T-helper 1 cell (primary cell): Measurements from ENCODE around the gene UTRN.

Source experiments
- DNase-seq, 5 donors: peaks; one replicate each; pipeline ENCODE4 v3.0.0-alpha.2; 2012 to 2020
- total RNA-seq, 4 donors: gene quantifications; one replicate each; lab custom pipeline; 2026; lab: John Stamatoyannopoulos, UW

Gene UTRN
- total RNA-seq: 756 to 1,212 (median 915) reads per million in 4 donors

DNA sequence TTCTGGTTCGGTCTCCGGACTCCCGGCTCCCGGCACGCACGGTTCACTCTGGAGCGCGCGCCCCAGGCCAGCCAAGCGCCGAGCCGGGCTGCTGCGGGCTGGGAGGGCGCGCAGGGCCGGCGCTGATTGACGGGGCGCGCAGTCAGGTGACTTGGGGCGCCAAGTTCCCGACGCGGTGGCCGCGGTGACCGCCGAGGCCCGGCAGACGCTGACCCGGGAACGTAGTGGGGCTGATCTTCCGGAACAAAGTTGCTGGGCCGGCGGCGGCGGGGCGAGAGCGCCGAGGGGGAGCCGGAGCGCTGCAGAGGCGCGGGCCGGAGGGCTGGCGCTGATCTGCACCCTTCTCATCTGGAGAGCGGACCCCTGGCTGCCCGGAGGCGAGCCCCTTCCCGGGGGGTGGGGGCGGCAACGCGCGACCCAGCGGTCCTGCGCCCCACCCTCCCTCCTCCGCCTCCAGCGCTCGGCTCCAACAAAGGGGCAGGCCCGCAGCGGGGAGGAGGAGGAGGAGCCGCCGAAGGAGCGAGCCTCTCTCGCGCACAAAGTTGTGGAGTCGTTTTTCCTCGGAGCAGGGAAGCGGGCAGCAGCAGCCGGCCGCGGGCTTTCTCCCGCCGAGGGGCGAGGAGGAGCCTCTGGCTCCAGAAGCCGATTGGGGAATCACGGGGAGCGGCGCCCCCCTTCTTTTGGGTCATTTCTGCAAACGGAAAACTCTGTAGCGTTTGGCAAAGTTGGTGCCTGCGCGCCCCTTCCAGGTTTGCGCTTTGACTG is at the start of gene UTRN:
Gene UTRN, plus strand, starts transcription at position 553 of the 765 bp plus-strand sequence. CDS start 6,494 bp downstream, outside the sequence.
- DNase-seq: peak; percentile 11 to 59 (median 17)

GRCh38 chr6:144244688-144245087 is 40.4 kb upstream of the UTRN start:
- DNase-seq: no peak

GRCh38 chr6:144246988-144247387 is 38.1 kb upstream of the UTRN start:
- no peak for DNase-seq

- DNase-seq: peak in 1 of 5 donors; percentile 23
Observed at GRCh38 chr6:144248003-144248402, 37.1 kb upstream of the UTRN start.

GRCh38 chr6:144248476-144249301 is 36.4 kb upstream of the UTRN start:
- DNase-seq: peak in 1 of 5 donors; percentile 67

DNA sequence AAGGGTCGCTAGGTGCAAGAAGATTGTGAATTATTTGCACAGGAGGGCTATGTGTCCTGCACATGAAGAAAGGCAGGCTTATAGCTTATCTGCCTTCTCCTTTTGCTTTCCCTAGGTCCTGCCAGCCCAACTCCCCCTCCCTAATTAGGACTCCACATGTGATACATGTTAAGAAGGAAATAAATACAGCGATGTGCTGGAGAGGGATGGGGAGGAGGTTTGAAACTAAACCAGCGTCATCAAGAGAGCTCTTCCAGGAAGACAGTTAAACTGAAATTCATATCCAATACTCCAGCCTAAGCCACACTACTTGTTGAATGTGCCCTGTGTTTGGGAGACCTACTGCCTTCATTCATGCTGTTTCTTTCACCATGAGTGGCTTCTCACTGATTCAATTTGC is 34.9 kb upstream of the UTRN start:
- peak in 1 of 5 donors; percentile 20 for DNase-seq

- DNase-seq: no peak
Observed at GRCh38 chr6:144252259-144252658, 32.9 kb upstream of the UTRN start.

GRCh38 chr6:144259986-144260385 is 25.1 kb upstream of the UTRN start:
- DNase-seq: no peak

GRCh38 chr6:144262470-144263369 is 22.4 kb upstream of the UTRN start:
- DNase-seq: peak in 2 of 5 donors; percentile 19 to 38

- no peak for DNase-seq
Observed at GRCh38 chr6:144263786-144264185, 21.3 kb upstream of the UTRN start.

GRCh38 chr6:144264270-144265060 is 20.7 kb upstream of the UTRN start:
- DNase-seq: no peak

DNA sequence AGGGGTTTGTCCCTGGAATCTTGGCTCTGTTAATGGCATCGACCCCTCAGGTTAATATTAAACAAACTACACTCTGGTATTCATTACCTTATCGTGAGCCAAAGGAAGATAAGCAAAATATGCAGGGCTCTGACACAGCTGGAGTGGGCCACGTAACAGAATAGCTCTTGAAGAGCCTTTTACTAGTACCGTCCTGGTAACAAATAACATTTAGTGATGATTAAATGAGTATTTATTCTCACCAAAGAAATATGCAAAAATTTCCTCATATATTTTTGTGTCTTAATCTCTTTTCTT is 20.1 kb upstream of the UTRN start:
- no peak for DNase-seq

DNA sequence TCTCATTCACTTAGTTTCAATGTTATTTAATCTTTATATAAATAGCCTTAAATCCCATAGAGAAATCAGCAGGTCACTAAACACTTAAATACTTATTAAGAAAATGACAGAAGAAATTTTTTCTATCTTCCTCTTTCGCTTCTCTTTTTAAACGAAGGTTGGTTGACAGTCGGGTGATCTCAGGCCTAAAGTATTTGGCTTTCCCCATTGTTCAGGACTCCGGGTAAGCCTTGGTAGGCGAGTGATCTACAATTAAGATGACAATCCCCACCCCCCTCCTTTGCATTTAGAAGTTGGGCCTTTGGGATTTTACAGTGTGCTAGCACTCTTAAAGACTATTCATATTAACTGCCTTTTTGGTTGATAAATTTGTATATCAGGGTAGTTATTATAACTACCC is 19.7 kb upstream of the UTRN start:
- DNase-seq: no peak

- DNase-seq: no peak
Observed at GRCh38 chr6:144266091-144266649, 19.0 kb upstream of the UTRN start.

DNA sequence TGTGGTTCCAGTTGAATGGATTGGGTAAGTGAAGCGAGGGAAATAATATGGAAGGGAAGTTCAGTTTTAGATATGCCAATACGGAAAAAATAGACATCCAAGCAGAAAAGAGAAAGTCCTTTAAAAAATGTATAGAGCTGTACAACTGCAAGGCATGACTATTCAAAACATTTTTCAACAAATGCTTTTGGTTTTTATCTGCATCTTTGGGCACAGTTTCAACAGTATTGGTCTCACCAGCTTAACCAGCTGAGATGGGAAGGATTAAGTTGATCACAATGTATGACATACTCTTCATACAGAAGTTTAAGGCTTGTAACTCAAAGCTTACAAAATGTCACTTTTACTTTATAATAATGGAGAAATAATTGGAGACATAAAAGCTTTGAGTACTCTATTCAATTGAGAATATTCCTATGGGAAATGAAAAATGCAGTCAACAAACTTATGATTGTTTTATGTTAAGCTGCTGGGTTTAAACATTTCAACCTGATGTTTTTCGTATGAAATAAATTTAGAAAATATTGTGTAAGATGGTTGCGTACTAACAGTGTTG is 16.3 kb upstream of the UTRN start:
- no peak for DNase-seq

- DNase-seq: no peak
Observed at GRCh38 chr6:144277174-144277573, 8.0 kb upstream of the UTRN start.

DNA sequence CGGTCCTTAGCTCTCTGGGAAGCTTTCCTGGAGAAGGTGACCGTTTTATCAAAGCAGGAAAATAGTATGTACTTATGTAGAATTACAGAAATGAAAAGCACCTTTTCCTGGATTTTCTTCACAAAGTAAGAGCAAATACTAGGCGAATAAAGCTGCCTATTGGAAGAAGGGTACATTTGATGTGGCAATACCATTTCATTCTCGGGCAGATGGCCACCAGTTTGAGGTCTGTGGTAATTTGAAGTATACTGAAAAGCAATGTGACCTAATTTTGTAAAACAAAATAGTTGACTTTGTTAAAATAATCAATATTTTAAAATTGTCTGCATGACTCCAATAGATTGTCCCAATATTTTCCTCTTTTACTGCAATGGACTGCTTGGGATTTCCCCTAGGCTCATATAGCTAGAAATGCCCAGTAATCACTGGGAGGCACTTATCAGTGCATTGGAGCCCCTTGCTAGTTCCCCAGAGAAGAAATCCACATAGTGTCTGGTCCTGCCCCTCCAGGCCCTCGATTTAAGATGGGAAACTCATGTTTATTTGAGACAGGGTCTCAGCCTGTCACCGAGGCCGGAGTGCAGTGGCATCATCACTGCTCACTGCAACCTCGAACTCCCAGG is 7.4 kb upstream of the UTRN start:
- no peak for DNase-seq

DNA sequence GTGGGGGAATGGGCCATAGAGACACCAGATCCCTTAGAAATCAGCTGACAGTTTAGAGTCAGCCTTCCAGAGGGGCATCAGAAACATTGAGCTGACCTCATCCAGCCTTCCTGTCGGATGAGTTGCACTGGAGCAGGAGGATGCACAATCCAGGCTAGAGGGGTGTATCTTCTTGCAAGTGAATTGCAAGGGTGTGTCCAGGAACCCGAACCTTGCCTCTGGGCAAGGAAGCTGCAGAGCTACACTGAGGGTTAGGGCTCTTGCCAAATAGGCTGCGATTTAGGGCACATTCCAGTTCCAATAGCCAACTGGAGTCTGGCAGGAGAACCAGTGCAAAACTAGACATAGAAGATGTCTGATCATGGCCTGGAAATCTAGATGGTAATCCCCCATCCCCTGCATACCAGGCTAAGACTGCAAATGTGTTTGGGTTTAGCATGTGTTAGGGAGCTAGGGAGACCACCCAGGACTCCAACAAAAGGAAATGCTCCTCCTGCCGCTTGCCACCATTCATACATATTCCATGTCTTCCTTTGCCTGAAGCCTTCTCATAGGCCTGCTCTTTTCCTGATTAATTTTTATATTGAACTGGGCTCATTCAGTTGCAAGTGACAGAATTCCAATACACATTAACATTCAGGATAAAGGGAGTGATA is 6.3 kb upstream of the UTRN start:
- DNase-seq: no peak

DNA sequence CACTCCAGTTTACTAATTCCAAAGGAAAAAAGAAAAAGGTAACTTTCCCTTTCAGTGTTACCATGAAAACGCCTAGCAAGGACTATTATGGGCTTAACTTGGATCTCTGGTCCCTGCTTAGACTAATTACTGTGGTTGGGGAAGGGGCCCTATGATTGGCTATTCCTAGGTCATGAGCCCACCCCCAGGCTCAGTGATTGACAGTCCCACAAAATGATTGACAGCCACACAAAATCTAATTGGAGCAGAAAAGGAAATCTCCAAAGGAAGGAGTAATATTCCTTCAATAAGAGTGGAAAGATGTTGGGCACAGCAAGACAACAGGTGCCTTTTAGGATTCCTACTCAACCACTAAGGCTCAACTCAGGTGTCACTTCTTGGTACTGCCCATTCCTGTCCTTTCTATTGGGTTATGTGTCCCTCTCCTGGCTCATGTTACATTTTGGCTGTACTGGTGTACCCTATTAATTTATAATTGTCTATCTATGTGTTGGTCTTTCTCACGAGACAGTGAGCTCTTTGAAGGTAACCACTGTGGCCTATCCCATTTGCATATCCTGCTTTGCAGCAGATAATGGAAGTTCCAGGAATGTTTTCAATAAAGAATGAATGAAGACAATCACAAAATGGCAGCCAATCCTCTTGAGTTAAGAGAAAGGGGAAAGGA is 5.5 kb upstream of the UTRN start:
- no peak for DNase-seq
